IMR-90 (cell line): ENCODE data around the gene STAMBPL1.

Experiments used
- CEBPB ChIP-seq: IDR thresholded peaks from 2 replicates; pipeline ENCODE4 v1.6.1; 2012; ENCODE audit warnings: low read depth, low read length, improper control_type of control experiment
- CTCF ChIP-seq: conservative IDR thresholded peaks from 2 replicates; pipeline ENCODE4 v1.5.1; 2012; ENCODE audit warnings: mild to moderate bottlenecking, low read depth, low read length, improper control_type of control experiment
- MAFK ChIP-seq: IDR thresholded peaks from 2 replicates; pipeline ENCODE4 v1.6.1; 2012; ENCODE audit warnings: low read depth, low read length, improper control_type of control experiment
- RCOR1 ChIP-seq: IDR thresholded peaks from 2 replicates; pipeline ENCODE4 v1.6.1; 2012; ENCODE audit warnings: mild to moderate bottlenecking, low read length, improper control_type of control experiment; ENCODE audit not compliant: insufficient replicate concordance
- SMC3 ChIP-seq: fragments of 150-350 bp; IDR thresholded peaks from 2 replicates; pipeline ENCODE4 v1.6.1; 2016; ENCODE audit warnings: low read depth, mild to moderate bottlenecking, antibody characterized with exemption, low read length, moderate library complexity

DNA sequence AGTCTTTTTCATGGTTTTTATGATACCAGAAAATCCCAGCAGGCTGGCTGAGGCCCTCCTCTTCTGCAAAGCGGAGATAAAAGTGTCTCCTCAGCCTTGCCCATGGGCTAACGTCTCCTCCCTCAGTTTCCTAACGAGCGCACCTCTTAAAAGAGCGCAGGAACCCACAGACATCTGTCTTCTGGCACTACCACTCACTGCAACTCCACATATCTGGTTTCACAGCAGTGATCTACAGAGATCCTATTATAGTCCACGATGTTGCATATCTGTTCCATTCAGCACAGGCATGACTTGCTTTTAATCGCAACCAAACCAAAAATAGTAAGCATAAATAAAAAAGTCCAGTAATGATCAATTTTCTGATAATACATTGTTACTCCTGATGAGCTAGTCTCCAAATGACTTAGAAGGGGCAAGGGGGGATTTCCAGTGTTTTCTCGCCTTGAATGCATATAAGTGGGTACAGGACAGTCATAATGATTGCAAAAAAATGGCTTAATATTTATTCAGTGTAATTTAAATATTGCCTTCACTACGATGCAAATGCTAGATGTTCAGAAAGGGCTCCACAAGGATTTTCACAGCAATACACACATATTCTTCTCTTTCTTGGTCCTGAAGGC lies 49.3 kb upstream of the STAMBPL1 start:
- TF ChIP-seq CTCF (no peak), CEBPB (no peak), RCOR1 (no peak), MAFK (no peak), SMC3 (no peak)
